Measurements from ENCODE around the gene GMEB2.

GMEB2 gene

GRCh38 chr20:63543733-63544132, 83.2 kb downstream of the GMEB2 start:
- no peak for DNase-seq

GRCh38 chr20:63543131-63543530, 83.8 kb downstream of the GMEB2 start:
- no peak for DNase-seq

GRCh38 chr20:63542696-63543095, 84.2 kb downstream of the GMEB2 start:
- no peak for DNase-seq

- DNase-seq: no peak
Observed at GRCh38 chr20:63542031-63542559, 84.8 kb downstream of the GMEB2 start.

GRCh38 chr20:63541371-63541770, 85.5 kb downstream of the GMEB2 start:
- no peak for DNase-seq

GRCh38 chr20:63540417-63541186, 86.3 kb downstream of the GMEB2 start:
- no peak for DNase-seq

- no peak for DNase-seq
Observed at GRCh38 chr20:63539441-63540370, 87.2 kb downstream of the GMEB2 start.

- no peak for DNase-seq
Observed at GRCh38 chr20:63539092-63539430, 87.8 kb downstream of the GMEB2 start.

GRCh38 chr20:63538204-63539091, 88.5 kb downstream of the GMEB2 start:
- DNase-seq: peak; percentile 71

Measured in CD4-positive, alpha-beta T cell treated with Interleukin-21 for 1 hour (primary cell).